ENCODE data around the gene HEATR3. TPM values are rescaled to one million over a fixed set of nuclear protein-coding genes. Genes with fewer than 3 reads are reported as not detected.

Gene HEATR3
- total and polyA plus RNA-seq, 2 of the 8 experiments (the other 6 are each of a cell fraction or from before 2014, with no cell fraction given): 13.0 to 29.2 TPM

DNA sequence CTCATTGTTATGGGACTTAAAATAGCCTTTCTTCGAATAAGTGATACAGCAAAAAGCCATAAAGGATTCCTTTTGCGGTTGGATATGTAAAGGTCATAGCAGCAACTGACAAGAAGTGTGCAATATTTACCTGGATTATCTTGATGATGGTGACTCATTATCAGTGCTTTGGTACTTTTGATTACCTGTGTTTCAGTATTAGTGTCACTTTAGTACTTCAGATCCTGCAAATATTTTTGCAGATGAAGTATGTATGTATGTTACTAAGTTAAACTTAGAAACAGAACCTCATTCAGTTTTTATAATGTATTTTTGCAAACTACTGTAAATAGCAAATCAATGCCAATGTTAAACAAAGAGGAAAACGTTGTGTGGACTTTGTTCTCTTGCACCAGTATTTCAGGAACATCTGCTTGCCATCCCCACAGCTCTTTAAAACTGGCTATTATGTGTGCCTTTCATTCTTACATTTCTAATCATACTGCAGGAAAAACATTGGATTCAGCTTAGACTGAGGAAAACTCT lies 30.2 kb upstream of the HEATR3 start:
- H3K23me2 ChIP-seq (ENCODE audit: low read depth, low read length): no peaks in the 10 kb centered on the region
- H2AK5ac ChIP-seq (ENCODE audit: low read depth, low read length): no peak overlapping the region
- FAIRE-seq (no peak), DNase-seq (ENCODE audit: low read depth in 1 of 2, low spot score in 2 of 2) (no peak)
- TF ChIP-seq YY1 (IDR thresholded peaks at IDR 0.05; ENCODE audit: low read depth, low read length) (no peak), RAD21 (IDR thresholded peaks at IDR 0.05 in 1 of 2, conservative IDR thresholded peaks at IDR 0.05 in 1 of 2; ENCODE audit: low read depth in 2 of 2, low read length in 2 of 2) (no peak), TBP (IDR thresholded peaks at IDR 0.05; ENCODE audit: low read depth, low read length) (no peak), HDAC6 (IDR thresholded peaks at IDR 0.05; ENCODE audit: low read depth, low read length) (no peak), CTCF (IDR thresholded peaks at IDR 0.05; ENCODE audit: control extremely low read depth in 1 of 3, insufficient read depth in 1 of 3, low read depth in 1 of 3, low read length in 3 of 3) (no peak), RXRA (IDR thresholded peaks at IDR 0.05; ENCODE audit: insufficient read depth, low read depth, low read length) (no peak), HDAC2 (IDR thresholded peaks at IDR 0.05; ENCODE audit: borderline replicate concordance in 1 of 2, low read depth in 2 of 2, low read length in 2 of 2) (no peak), CHD1 (IDR thresholded peaks at IDR 0.05; ENCODE audit: low read depth, low read length) (no peak)
- TF ChIP-seq, protein P1, sequence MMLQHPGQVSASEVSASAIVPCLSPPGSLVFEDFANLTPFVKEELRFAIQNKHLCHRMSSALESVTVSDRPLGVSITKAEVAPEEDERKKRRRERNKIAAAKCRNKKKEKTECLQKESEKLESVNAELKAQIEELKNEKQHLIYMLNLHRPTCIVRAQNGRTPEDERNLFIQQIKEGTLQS (IDR thresholded peaks at IDR 0.05; ENCODE audit: insufficient read depth, low read depth, low read length): no peak
- no peaks in the 10 kb centered on the region for H3K4me1 ChIP-seq (replicated peaks in 1 of 4; ENCODE audit: control insufficient read depth in 3 of 4, insufficient read depth in 4 of 4, low read length in 3 of 4)
- H3K23ac ChIP-seq (ENCODE audit: insufficient read length): no peak overlapping the region
- H3K36me3 ChIP-seq (ENCODE audit: control insufficient read depth in 2 of 4, insufficient read depth in 4 of 4, low read length in 3 of 4): peaks cover 0 to 33% (median 13%) of the 10 kb centered on the region in 4 experiments; a peak in 6 of 8 replicates
- H3K9me3 ChIP-seq (ENCODE audit: insufficient read depth in 2 of 2, low read depth in 1 of 2, low read length in 1 of 2): no peaks in the 10 kb centered on the region
- 95% methylated on average over 3 of the region's 3 CpGs; no CpG with 5 or more reads in 1 of the 2 experiments for WGBS, 2 experiments (ENCODE audit: extremely low coverage in 1 of 2, insufficient coverage in 1 of 2, insufficient read length in 1 of 2, insufficient replicate concordance in 2 of 2, low coverage in 1 of 2, low lambda C conversion rate in 2 of 2, missing lambda C conversion rate in 1 of 2)
- H2BK20ac ChIP-seq (ENCODE audit: low read length): no peak overlapping the region
- no peak overlapping the region for H3K27ac ChIP-seq (ENCODE audit: low read depth, low read length)
- no peaks in the 10 kb centered on the region for H3K27me3 ChIP-seq (replicated peaks in 1 of 4; ENCODE audit: control insufficient read depth in 3 of 4, extremely low read depth in 1 of 4, insufficient read depth in 3 of 4, low read length in 3 of 4)
- H4K5ac ChIP-seq (ENCODE audit: insufficient read length, low read depth, low read length): no peak overlapping the region
- no peak overlapping the region for H3K4me3 ChIP-seq (ENCODE audit: extremely low read depth in 1 of 4, insufficient read depth in 2 of 4, low read depth in 3 of 4, low read length in 4 of 4)
- no peak overlapping the region for H3K4me2 ChIP-seq (ENCODE audit: insufficient read depth in 1 of 2, low read depth in 2 of 2, low read length in 2 of 2)
- no peak overlapping the region for H3K14ac ChIP-seq (ENCODE audit: insufficient read length)
- H3K79me1 ChIP-seq (ENCODE audit: low read depth, low read length): no peaks in the 10 kb centered on the region
- no peak overlapping the region for H2BK5ac ChIP-seq (ENCODE audit: low read depth, low read length)
- no peak overlapping the region for H2BK120ac ChIP-seq (replicated peaks; ENCODE audit: low read depth, low read length)
- ChIA-PET CTCF (ENCODE audit: partially characterized antibody) (interaction anchor here (1.5 kb wide), 1 partner anchor 11 kb away, joined by 6 read pairs; the partner anchor contains the start of gene CNEP1R1), POLR2A (ENCODE audit: partially characterized antibody) (no interaction called here)
- H3K18ac ChIP-seq (ENCODE audit: extremely low read depth, low read length): no peak overlapping the region
- peaks cover 0 to 5% of the 10 kb centered on the region in 2 experiments for H4K20me1 ChIP-seq (replicated peaks in 1 of 2; ENCODE audit: control insufficient read depth in 1 of 2, insufficient read depth in 2 of 2, low read length in 2 of 2)
- no peaks in the 10 kb centered on the region for H3K79me2 ChIP-seq (ENCODE audit: control insufficient read depth in 1 of 2, insufficient read depth in 2 of 2, low read length in 2 of 2)
- no peak overlapping the region for H3K9ac ChIP-seq (replicated peaks in 1 of 4; ENCODE audit: extremely low read depth in 1 of 4, low read depth in 3 of 4, low read length in 3 of 4)
- no peak overlapping the region for H2AFZ ChIP-seq (ENCODE audit: low read length)
- H4K91ac ChIP-seq (replicated peaks; ENCODE audit: insufficient read length, low read length): no peak overlapping the region
- H2BK15ac ChIP-seq (ENCODE audit: low read length): no peak overlapping the region
- no peak overlapping the region for H3K4ac ChIP-seq (replicated peaks; ENCODE audit: insufficient read length, low read depth, low read length)
- H3K56ac ChIP-seq (replicated peaks; ENCODE audit: insufficient read length, low read depth, low read length): no peak overlapping the region
- H4K8ac ChIP-seq (ENCODE audit: extremely low read depth, insufficient read depth, low read length): no peak overlapping the region
- no peak overlapping the region for H2BK12ac ChIP-seq (ENCODE audit: low read depth, low read length)
